Lower leg skin (tissue), 3 donors: ENCODE results near the gene ZNF841.

Source experiments
- CTCF ChIP-seq, 3 donors: fragments of 450-650 bp; IDR thresholded peaks; one replicate each; pipeline ENCODE4 v1.5.1; 2016; ENCODE audit warnings: antibody characterized with exemption in 3 of 3, mild to moderate bottlenecking in 3 of 3, moderate library complexity in 2 of 3
- POLR2A ChIP-seq, 2 donors: fragments of 450-650 bp; IDR thresholded peaks; one replicate each; pipeline ENCODE4 v1.6.1; 2016 to 2017; ENCODE audit warnings: antibody characterized with exemption in 2 of 2, mild to moderate bottlenecking in 1 of 2, moderate library complexity in 1 of 2

DNA sequence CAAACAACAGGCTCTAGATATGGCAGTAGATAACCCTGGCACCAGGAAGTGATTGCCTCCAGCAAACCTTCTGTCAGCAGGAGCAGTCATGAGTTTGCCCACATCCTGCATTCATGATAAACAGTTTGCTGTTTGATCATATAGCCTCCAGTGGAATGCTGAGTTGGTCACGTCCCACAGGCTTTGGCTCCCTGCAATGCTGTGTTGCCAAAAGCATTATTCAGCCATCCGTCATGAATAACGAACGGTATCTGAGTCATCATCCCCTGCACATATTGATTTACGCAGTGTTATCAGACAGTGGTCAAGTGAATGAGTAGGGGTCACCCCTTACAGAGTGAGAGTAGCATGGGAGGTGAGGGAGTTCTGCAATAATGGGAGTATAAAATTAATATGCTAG, 25.1 kb downstream of the ZNF841 start:
- no peak for TF ChIP-seq CTCF (IDR thresholded peaks at IDR 0.05)
- no peak for TF ChIP-seq POLR2A (IDR thresholded peaks at IDR 0.05)
